Stimulated activated naive CD8-positive, alpha-beta T cell treated with anti-CD3 and anti-CD28 coated beads, Interleukin-15, Interleukin-2, amounts not matched to agents 100 ng/mL and 50 ng/mL, for 24 hours (primary cell): ENCODE results near the gene ADAMTS8.

Experiments
- H3K27ac Mint-ChIP-seq: one replicate; pipeline ENCODE4 v1.8.0; 2021; ENCODE audit warnings: mild to moderate bottlenecking, mixed read lengths
- H3K27me3 Mint-ChIP-seq: one replicate; pipeline ENCODE4 v1.8.0; 2021; ENCODE audit warnings: mixed read lengths
- H3K36me3 Mint-ChIP-seq: one replicate; pipeline ENCODE4 v1.8.0; 2021; ENCODE audit warnings: low read depth, mixed read lengths
- H3K4me1 Mint-ChIP-seq: one replicate; pipeline ENCODE4 v1.8.0; 2021; ENCODE audit warnings: low read depth, mixed read lengths
- H3K4me3 Mint-ChIP-seq: one replicate; pipeline ENCODE4 v1.8.0; 2021; ENCODE audit warnings: mild to moderate bottlenecking, mixed read lengths
- H3K9me3 Mint-ChIP-seq: one replicate; pipeline ENCODE4 v1.8.0; 2021; ENCODE audit warnings: mixed read lengths

ADAMTS8 gene

DNA sequence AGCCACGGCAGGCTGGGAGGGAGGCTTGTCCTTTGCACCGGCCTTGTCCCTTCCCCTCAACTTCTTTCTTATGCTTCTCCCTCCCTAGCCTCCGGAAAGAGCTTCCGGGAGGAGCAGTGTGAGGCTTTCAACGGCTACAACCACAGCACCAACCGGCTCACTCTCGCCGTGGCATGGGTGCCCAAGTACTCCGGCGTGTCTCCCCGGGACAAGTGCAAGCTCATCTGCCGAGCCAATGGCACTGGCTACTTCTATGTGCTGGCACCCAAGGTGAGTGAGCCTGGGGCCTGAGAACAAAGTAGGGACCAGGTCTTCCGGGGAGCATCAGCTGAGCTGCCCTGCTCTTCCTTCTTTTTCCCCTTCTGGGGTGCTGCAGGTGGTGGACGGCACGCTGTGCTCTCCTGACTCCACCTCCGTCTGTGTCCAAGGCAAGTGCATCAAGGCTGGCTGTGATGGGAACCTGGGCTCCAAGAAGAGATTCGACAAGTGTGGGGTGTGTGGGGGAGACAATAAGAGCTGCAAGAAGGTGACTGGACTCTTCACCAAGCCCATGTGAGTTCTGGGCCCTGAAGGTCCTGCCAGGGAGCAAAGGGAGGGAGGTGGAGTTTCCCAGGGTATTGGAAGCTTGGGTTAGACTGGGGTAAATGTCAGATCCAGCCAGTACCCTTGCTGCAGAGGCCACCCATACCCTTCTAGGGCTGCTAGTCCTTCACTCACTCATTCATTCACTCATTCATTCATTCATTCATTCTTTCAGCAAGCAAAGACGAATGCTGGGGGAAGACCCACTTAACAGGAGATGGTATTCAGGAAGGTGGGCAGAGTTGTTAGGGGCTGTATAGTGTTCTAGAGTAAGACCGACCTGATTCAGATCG is 42.7 kb upstream of the ADAMTS8 start:
- no peaks in the 10 kb centered on the region for H3K4me1 Mint-ChIP-seq
- no peak overlapping the region for H3K4me3 Mint-ChIP-seq
- no peaks in the 10 kb centered on the region for H3K36me3 Mint-ChIP-seq
- no peaks in the 10 kb centered on the region for H3K27me3 Mint-ChIP-seq
- no peaks in the 10 kb centered on the region for H3K9me3 Mint-ChIP-seq
- no peak overlapping the region for H3K27ac Mint-ChIP-seq

DNA sequence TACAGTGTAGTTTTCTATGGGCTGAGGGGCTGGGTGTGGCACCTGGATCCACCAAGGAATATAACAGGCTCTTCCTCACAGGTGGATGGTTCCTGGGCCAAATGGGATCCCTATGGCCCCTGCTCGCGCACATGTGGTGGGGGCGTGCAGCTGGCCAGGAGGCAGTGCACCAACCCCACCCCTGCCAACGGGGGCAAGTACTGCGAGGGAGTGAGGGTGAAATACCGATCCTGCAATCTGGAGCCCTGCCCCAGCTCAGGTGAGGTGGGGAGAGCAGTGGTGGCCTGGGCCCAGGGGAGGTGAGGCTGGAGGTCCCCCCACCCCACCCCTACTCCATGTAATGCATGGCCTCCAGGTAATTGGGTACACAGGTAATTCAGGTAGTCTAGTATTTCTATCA is 40.8 kb upstream of the ADAMTS8 start:
- Mint-ChIP-seq H3K27ac (no peak overlapping the region), H3K4me3 (no peak overlapping the region), H3K9me3 (no peaks in the 10 kb centered on the region), H3K4me1 (no peaks in the 10 kb centered on the region), H3K27me3 (no peaks in the 10 kb centered on the region), H3K36me3 (no peaks in the 10 kb centered on the region)

DNA sequence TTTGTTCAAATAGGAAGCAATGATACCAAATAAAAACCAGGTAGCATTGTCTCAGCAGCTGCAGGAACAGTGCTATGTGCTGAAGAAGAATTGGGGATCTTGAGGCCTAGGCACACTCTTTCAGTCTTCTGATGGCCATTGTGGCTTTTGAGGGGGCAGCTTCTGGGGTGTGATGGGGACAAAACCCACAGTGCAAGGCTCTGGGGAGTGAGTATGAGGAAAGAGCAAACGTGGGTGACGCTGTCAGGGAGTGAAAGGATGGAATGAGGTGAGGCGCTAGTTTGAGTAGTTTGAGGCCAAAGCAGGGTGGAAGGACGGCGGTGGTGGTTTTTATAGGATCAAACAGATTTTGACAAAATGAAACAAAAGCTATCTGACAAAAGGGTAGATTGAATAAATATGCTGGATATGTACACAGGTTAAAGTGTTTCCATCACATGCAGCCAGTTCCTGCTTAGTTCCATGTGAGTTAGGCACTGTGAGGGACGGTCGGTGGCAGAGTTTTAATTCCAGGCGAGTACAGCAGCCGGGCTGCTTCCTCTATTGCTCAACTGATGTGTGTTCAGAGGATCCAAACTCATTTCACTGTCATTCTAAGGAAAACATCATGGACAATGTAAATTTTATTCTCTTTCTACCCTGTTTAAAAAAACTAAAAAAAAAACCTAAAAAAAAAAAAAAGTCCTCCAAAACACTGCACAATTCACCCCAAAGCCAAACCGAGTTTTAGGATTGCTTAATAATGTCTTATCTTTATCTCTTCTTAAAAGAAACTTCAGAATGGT is 38.9 kb upstream of the ADAMTS8 start:
- no peaks in the 10 kb centered on the region for H3K27me3 Mint-ChIP-seq
- no peak overlapping the region for H3K4me3 Mint-ChIP-seq
- no peak overlapping the region for H3K27ac Mint-ChIP-seq
- no peaks in the 10 kb centered on the region for H3K9me3 Mint-ChIP-seq
- no peaks in the 10 kb centered on the region for H3K4me1 Mint-ChIP-seq
- no peaks in the 10 kb centered on the region for H3K36me3 Mint-ChIP-seq

DNA sequence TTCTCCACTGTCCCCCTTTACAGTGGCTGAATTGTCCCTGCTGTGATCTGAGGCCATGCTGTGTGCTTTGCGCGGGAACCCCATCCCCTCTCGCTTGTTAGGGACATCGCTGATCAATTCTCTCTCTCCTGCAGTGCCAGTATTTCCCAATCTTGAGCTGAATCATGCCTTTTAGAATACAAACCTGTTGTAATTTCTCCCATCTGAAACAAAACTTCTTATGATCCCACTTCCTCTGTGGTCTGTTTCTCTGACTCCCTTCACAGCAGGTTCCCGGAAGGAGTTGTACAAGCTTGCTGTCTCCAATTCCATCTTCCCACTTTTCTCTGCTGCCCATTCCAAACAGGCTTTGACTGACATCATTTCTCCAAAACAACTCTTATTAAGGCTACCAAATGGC is 36.9 kb upstream of the ADAMTS8 start:
- H3K27me3 Mint-ChIP-seq = no peaks in the 10 kb centered on the region
- no peak overlapping the region for H3K27ac Mint-ChIP-seq
- no peaks in the 10 kb centered on the region for H3K4me1 Mint-ChIP-seq
- no peaks in the 10 kb centered on the region for H3K9me3 Mint-ChIP-seq
- no peak overlapping the region for H3K4me3 Mint-ChIP-seq
- H3K36me3 Mint-ChIP-seq = no peaks in the 10 kb centered on the region

DNA sequence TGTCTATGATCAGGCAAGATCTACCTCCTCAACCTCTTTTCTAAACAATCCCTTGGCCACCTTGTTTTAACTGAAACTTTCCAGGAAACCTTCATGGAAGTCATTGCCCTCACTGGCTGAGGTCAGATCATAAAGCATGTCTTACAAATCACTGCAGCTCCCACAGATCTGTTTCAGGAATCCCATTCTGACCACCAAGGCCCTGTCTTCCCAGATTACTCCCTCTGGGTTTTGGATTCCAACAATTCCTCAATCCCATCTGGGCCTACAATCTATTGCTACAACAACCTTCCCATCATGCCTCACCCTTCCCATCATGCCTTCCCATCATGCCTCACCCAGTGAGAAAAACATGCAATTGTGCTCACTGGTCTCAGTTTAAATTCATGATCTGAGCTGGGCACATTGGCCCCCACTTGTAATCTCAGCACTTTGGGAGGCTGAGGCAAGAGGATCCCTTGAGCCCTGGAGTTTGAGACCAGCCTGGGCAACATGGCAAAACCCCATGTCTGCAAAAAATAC is 35.9 kb upstream of the ADAMTS8 start:
- H3K36me3 Mint-ChIP-seq = no peaks in the 10 kb centered on the region
- H3K4me3 Mint-ChIP-seq = no peak overlapping the region
- no peak overlapping the region for H3K27ac Mint-ChIP-seq
- H3K9me3 Mint-ChIP-seq = no peaks in the 10 kb centered on the region
- H3K27me3 Mint-ChIP-seq = no peaks in the 10 kb centered on the region
- no peaks in the 10 kb centered on the region for H3K4me1 Mint-ChIP-seq

DNA sequence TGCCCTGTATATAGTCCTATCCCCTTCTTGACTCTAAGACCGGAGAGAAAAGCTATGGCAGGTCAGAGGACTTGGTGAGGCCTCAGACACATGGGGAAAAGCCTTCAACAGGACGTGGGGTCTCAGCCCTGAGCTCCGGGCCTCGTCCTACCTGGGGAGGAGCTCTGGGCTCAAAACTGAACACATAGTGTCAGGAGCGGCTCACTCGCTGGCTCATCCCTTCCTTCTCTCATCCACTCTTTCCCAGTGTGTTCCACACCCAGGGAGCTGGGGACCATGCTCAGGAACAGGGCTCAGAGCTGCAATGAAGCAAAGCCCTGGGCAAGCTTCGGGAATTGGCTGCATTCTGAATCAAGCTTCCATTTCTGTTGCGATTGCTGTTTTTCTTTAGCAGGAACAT is 34.5 kb upstream of the ADAMTS8 start:
- Mint-ChIP-seq H3K4me1 (no peaks in the 10 kb centered on the region), H3K9me3 (no peaks in the 10 kb centered on the region), H3K27ac (no peak overlapping the region), H3K27me3 (no peaks in the 10 kb centered on the region), H3K4me3 (no peak overlapping the region), H3K36me3 (no peaks in the 10 kb centered on the region)

DNA sequence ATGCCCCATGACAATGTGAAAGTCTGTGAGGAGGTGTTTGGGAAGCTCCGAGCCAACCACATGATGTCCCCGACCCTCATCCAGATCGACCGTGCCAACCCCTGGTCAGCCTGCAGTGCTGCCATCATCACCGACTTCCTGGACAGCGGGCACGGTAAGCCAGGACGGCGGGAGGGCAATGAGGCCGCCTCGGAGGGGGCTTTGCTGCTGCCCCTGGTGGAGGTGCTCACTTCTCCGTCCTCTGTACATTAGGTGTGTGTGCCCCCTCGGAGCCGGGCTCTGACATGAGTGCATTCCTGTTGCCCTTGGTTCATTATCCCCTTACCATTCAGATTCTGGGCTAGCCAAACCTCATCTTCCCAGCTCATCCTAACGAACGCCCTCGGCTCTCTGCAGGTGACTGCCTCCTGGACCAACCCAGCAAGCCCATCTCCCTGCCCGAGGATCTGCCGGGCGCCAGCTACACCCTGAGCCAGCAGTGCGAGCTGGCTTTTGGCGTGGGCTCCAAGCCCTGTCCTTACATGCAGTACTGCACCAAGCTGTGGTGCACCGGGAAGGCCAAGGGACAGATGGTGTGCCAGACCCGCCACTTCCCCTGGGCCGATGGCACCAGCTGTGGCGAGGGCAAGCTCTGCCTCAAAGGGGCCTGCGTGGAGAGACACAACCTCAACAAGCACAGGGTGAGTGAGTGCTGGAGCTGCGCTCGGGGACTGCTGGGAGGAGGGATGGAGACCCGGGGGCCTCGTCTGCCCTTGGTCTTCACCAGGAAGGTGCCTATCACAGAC is 33.9 kb upstream of the ADAMTS8 start:
- no peaks in the 10 kb centered on the region for H3K36me3 Mint-ChIP-seq
- no peaks in the 10 kb centered on the region for H3K9me3 Mint-ChIP-seq
- no peak overlapping the region for H3K27ac Mint-ChIP-seq
- no peaks in the 10 kb centered on the region for H3K27me3 Mint-ChIP-seq
- H3K4me3 Mint-ChIP-seq = no peak overlapping the region
- H3K4me1 Mint-ChIP-seq = no peaks in the 10 kb centered on the region

DNA sequence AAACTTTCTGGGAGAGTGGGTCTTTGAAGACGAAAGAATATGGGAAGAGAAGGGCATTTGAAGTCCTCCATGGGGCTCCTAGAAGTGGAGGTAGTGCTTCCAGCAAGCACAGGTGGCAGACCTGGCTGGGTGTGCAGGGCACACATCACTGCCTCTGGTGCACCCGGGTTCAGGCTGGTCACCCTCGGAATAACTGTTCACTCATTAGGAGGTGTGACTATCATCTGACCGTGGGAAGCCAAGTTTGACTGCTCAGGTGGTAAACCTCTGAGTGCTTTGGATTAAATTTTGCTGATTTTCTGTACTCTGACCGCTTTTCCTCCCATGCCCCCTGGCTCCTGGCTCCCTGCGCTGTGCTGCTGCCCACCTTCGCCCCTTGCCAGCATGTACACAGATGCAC is 31.1 kb upstream of the ADAMTS8 start:
- no peak overlapping the region for H3K4me3 Mint-ChIP-seq
- H3K36me3 Mint-ChIP-seq = no peaks in the 10 kb centered on the region
- no peaks in the 10 kb centered on the region for H3K9me3 Mint-ChIP-seq
- no peaks in the 10 kb centered on the region for H3K4me1 Mint-ChIP-seq
- H3K27me3 Mint-ChIP-seq = peaks cover 5% of the 10 kb centered on the region
- no peak overlapping the region for H3K27ac Mint-ChIP-seq

DNA sequence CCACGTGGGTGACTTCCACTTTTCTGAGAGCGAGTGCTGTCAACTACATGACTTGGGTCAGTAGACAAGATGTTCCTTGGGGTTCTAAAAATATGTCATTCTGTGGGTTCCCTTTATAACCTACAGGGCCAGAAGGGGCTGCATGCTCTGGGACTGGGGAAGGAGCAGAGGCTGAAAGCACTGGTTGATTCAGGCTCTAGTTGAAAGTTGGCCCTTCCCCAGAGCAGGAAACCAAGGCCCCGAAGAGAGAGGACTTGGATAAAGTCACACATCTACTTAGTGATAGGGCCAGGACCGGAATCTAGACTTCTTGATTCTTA is 30.0 kb upstream of the ADAMTS8 start:
- Mint-ChIP-seq H3K4me1 (no peaks in the 10 kb centered on the region), H3K27ac (no peak overlapping the region), H3K36me3 (no peaks in the 10 kb centered on the region), H3K9me3 (no peaks in the 10 kb centered on the region), H3K4me3 (no peak overlapping the region), H3K27me3 (peaks cover 11% of the 10 kb centered on the region)

DNA sequence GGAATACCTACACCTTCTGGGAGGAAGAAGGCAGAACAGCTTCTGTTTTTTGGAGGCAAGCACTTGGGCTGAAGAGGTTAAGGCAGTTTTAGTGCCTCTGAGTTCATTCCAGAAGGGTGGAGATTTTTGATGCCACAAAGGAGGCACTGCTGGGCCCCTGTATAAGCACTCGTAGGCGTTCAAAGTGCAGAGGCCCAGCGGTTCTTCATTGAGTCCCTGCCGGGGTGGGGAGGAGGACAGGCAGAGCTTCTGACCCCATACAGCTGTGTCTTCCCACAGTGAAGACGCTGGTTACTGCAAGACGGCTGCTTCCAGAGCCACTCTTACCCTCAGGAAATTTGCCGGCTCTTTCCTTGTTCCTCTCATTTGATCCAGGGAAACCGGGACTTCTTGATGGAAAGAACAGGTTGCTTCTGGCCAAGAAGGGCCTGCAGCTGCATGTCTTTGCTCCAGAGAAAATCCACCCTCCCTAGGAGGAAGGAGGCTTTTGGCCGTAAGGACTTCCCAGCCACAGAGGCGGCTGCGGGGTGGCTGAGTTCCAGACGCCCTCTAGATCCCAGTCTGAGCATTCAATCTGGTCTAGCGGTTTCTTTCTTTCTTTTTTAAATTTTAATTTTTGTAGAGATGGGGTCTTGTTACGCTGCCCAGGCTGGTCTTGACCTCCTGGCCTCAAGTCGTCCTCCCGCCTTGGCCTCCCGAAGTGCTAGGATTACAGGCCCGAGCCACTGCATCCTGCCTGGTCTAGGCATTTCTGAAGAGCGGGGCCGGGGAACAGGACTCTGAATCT is 29.4 kb upstream of the ADAMTS8 start:
- no peaks in the 10 kb centered on the region for H3K36me3 Mint-ChIP-seq
- H3K9me3 Mint-ChIP-seq = no peaks in the 10 kb centered on the region
- H3K4me3 Mint-ChIP-seq = no peak overlapping the region
- no peaks in the 10 kb centered on the region for H3K4me1 Mint-ChIP-seq
- peaks cover 16% of the 10 kb centered on the region for H3K27me3 Mint-ChIP-seq
- H3K27ac Mint-ChIP-seq = no peak overlapping the region

DNA sequence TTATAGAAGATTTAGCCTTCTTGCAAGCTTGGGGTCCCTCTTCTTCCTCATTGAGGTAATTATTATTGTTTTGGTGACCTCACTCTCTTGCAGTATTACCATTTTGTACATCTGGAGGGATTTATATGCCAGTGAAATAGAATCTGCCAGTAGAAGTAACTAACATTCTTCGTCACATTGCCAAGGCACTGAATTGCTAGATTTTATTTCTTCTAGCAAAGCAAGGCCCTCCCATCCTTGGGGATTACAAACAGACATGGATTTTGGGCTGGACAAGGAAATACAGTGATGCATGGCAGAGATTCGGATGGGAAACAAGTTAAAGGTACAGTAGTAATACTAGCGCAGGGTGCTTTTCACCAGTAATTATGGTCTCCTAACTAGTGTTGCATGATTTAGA is 27.9 kb upstream of the ADAMTS8 start:
- no peaks in the 10 kb centered on the region for H3K9me3 Mint-ChIP-seq
- no peaks in the 10 kb centered on the region for H3K4me1 Mint-ChIP-seq
- peaks cover 23% of the 10 kb centered on the region for H3K27me3 Mint-ChIP-seq
- H3K4me3 Mint-ChIP-seq = no peak overlapping the region
- no peak overlapping the region for H3K27ac Mint-ChIP-seq
- no peaks in the 10 kb centered on the region for H3K36me3 Mint-ChIP-seq

DNA sequence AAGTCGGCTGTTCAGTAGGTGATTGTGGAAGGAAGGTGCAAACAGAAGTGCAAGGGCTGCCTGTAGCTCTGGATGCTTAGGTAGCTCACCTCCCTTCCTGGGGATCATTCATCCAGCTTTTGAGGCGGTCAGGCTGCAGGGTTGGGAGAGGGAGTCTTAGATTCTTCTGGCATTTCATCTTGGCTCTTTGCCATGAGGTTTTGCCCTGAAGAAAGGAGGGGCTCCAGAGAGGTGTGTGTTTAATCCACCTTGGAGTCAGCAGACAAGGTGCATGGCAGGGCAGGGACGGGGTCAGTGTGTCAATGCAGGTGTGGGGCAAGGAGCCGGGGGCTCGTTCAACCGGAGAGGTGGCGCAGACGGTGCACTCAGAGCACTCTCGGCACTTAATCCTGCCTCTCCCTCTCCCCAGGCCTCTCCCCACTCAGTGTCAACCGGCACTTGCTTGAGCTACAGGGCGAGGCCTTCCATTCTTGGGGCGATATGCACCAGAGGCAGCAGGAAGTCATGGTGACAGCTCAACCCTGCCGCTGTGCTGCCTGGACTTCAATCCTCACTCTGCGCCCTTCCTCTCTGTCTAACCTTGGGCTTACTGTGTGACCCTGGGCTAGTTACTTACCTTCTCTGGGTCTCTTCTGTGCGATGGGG is 27.2 kb upstream of the ADAMTS8 start:
- no peaks in the 10 kb centered on the region for H3K36me3 Mint-ChIP-seq
- H3K27me3 Mint-ChIP-seq = peaks cover 30% of the 10 kb centered on the region
- H3K4me3 Mint-ChIP-seq = no peak overlapping the region
- H3K4me1 Mint-ChIP-seq = no peaks in the 10 kb centered on the region
- no peak overlapping the region for H3K27ac Mint-ChIP-seq
- no peaks in the 10 kb centered on the region for H3K9me3 Mint-ChIP-seq

DNA sequence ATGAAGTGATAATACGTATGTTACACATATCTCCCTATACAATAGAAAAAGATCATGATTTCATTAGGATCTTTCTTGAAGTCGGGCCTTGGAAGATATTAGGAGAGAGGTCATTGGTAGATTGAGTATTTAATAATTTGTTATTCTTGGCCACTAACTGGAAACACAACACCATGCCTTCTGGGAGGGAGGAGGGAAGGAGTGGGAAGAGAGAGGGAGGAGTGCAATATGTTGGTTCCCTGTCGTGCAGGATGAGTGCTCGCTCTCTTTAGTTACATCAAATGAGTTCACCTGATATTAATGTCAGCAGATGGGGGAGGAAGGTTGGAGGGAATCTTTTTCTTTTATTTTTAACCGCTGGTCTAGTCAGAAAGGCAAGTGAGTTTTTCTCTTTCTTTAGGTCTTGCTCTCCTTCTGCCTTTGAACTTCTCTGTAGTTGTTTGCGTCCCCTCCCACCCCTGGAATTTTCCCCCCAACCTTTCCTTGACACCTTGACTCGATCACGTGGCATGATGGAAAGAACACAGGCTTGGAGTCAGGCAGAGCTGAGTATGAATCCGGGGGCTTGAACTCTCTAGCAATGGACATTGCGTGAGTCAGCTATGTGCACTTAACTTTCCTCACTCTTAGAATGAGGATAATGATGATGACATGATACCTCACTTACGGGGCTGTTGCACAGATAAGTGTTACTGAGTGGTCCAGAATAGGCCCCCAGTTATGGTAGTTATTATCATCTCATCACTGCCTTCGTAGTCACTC is 26.3 kb upstream of the ADAMTS8 start:
- peaks cover 4% of the 10 kb centered on the region for H3K4me1 Mint-ChIP-seq
- H3K27ac Mint-ChIP-seq = no peak overlapping the region
- H3K9me3 Mint-ChIP-seq = no peaks in the 10 kb centered on the region
- H3K4me3 Mint-ChIP-seq = no peak overlapping the region
- H3K27me3 Mint-ChIP-seq = peaks cover 39% of the 10 kb centered on the region
- H3K36me3 Mint-ChIP-seq = no peaks in the 10 kb centered on the region
